Progenitor cell of endocrine pancreas (in vitro differentiated cells): Measurements from ENCODE around the gene CDK19. TPM values are rescaled to one million over a fixed set of nuclear protein-coding genes. Genes with fewer than 3 reads are reported as not detected.
"Not testable (repeated sequence)": the region's sequence is repeated elsewhere in the genome, so short reads cannot be mapped to it uniquely, and the experiment has no call there.

Source experiments
- DNase-seq: peaks from one replicate; pipeline ENCODE4 v3.0.0; 2021; ENCODE audit warnings: low spot score; ENCODE audit not compliant: unreplicated experiment
- H3K27ac Mint-ChIP-seq: 2 replicates; pipeline ENCODE4 v1.8.0; 2021; ENCODE audit warnings: mild to moderate bottlenecking, moderate library complexity, mixed read lengths
- H3K27me3 Mint-ChIP-seq: 2 replicates; pipeline ENCODE4 v1.8.0; 2021; ENCODE audit warnings: mixed read lengths
- H3K36me3 Mint-ChIP-seq: 2 replicates; pipeline ENCODE4 v1.8.0; 2022; ENCODE audit warnings: mixed read lengths; ENCODE audit not compliant: insufficient read depth
- H3K4me1 Mint-ChIP-seq: 2 replicates; pipeline ENCODE4 v1.8.0; 2021; ENCODE audit warnings: low read depth, mixed read lengths
- H3K4me3 Mint-ChIP-seq: 2 replicates; pipeline ENCODE4 v1.8.0; 2021; ENCODE audit warnings: low read depth, mild to moderate bottlenecking, moderate library complexity, mixed read lengths
- H3K9me3 Mint-ChIP-seq: 2 replicates; pipeline ENCODE4 v1.8.0; 2021; ENCODE audit warnings: low read depth, mixed read lengths
- CTCF ChIP-seq: fragments of 200-600 bp; sonication (generic); IDR thresholded peaks from one replicate; pipeline ENCODE4 v1.5.0; 2021; ENCODE audit warnings: antibody characterized with exemption, mild to moderate bottlenecking; ENCODE audit not compliant: unreplicated experiment
- total RNA-seq: library from RNA; stranded (reverse); gene quantifications from 2 replicates; pipeline ENCODE4 v1.2.1, GENCODE V29; 2021

The CDK19 gene
- total RNA-seq, 1 donor from 2014 or later: 26.2 TPM

- no peak for DNase-seq
- Mint-ChIP-seq H3K27ac (no peak overlapping the region), H3K4me1 (no peaks in the 10 kb centered on the region), H3K27me3 (no peaks in the 10 kb centered on the region), H3K9me3 (no peaks in the 10 kb centered on the region), H3K36me3 (peaks cover 3% of the 10 kb centered on the region), H3K4me3 (no peak overlapping the region)
- TF ChIP-seq CTCF: no peak
These were observed 86.8 kb downstream of the CDK19 start for GRCh38 chr6:110728501-110728900.

GRCh38 chr6:110723017-110723416 lies 92.3 kb downstream of the CDK19 start:
- H3K4me3 Mint-ChIP-seq: no peak overlapping the region
- no peaks in the 10 kb centered on the region for H3K4me1 Mint-ChIP-seq
- no peak for TF ChIP-seq CTCF
- peaks cover 2% of the 10 kb centered on the region for H3K36me3 Mint-ChIP-seq
- H3K27ac Mint-ChIP-seq: no peak overlapping the region
- H3K9me3 Mint-ChIP-seq: no peaks in the 10 kb centered on the region
- no peak for DNase-seq
- H3K27me3 Mint-ChIP-seq: no peaks in the 10 kb centered on the region

- Mint-ChIP-seq H3K27ac (no peak overlapping the region), H3K4me1 (no peaks in the 10 kb centered on the region), H3K36me3 (peaks cover 2% of the 10 kb centered on the region), H3K27me3 (no peaks in the 10 kb centered on the region), H3K4me3 (no peak overlapping the region), H3K9me3 (no peaks in the 10 kb centered on the region)
- DNase-seq: no peak
- no peak for TF ChIP-seq CTCF
These were observed 95.2 kb downstream of the CDK19 start for GRCh38 chr6:110720066-110720465.

DNA sequence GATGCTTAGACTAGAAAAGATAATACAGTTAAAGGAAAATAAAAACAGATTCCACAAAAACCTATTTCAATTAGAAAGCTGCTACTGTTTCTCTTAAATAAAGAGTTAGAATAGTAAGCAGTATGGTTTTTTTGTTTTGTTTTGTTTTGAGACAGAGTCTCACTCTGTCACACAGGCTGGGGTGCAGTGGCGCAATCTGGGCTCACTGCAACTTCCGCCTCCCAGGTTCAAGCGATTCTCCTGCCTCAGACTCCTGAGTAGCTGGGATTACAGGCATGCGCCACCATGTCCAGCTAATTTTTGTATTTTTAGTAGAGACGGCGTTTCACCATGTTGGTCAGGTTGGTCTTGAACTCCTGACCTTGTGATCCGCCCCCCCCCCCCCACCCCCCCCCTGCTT lies 95.7 kb downstream of the CDK19 start:
- H3K27ac Mint-ChIP-seq, H3K4me1 Mint-ChIP-seq, H3K9me3 Mint-ChIP-seq, H3K27me3 Mint-ChIP-seq, DNase-seq, H3K36me3 Mint-ChIP-seq, H3K4me3 Mint-ChIP-seq: not testable (repeated sequence)

- no peaks in the 10 kb centered on the region for H3K4me1 Mint-ChIP-seq
- no peak overlapping the region for H3K4me3 Mint-ChIP-seq
- H3K27ac Mint-ChIP-seq: no peak overlapping the region
- H3K9me3 Mint-ChIP-seq: no peaks in the 10 kb centered on the region
- peaks cover 9% of the 10 kb centered on the region for H3K36me3 Mint-ChIP-seq
- H3K27me3 Mint-ChIP-seq: no peaks in the 10 kb centered on the region
- no peak for TF ChIP-seq CTCF
- DNase-seq: no peak
These were observed 101.1 kb downstream of the CDK19 start for GRCh38 chr6:110714143-110714542.

DNA sequence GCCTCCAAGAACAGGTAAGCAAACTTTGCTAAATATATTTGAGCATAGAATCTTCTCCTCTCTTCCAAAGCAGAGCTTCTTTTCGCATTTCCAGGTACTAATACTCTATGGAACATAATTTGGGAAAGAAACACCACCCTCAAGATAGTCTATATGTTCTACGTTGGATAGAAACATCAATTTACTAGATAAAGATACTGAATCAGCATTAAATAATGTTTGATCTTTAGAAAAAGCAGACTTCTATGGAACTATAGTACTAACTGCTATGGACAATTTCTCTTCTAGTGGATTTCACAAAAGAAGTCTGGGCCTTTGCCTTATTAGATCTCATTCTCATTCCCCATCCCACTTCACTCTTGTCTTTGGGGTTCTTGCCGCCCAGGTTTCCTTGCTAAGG lies 103.0 kb downstream of the CDK19 start:
- TF ChIP-seq CTCF: no peak
- Mint-ChIP-seq H3K4me3 (no peak overlapping the region), H3K27me3 (no peaks in the 10 kb centered on the region), H3K27ac (no peak overlapping the region), H3K36me3 (peaks cover 9% of the 10 kb centered on the region), H3K4me1 (peaks cover 2% of the 10 kb centered on the region), H3K9me3 (no peaks in the 10 kb centered on the region)
- DNase-seq: no peak
